Aortic smooth muscle cell (primary cell): ENCODE data around the gene ISG15. TPM values are rescaled to one million over a fixed set of nuclear protein-coding genes. Genes with fewer than 3 reads are reported as not detected.

Experiments used
- total RNA-seq: library from RNA; depleted of rRNA; stranded (reverse); fragments of >200 nt; gene quantifications from 2 replicates; pipeline ENCODE4 v1.2.3, GENCODE V29; 2014

Gene ISG15
- total RNA-seq: 91.6 and 99.7 TPM in 2 replicates

GRCh38 chr1:1013105-1013921 is at the start of gene ISG15:
ISG15 (plus strand) TSS chr1:1013497; CDS start chr1:1013574, 77 bp downstream.

GRCh38 chr1:966135-966703 is 47.1 kb upstream of the ISG15 start, which contains the start of gene PLEKHN1:
PLEKHN1 (plus strand) TSS chr1:966482; CDS start chr1:966532, 50 bp downstream.

GRCh38 chr1:981955-982558 is 31.2 kb upstream of the ISG15 start, which contains the start of gene PERM1:
PERM1 (minus strand) TSS chr1:982093; CDS start chr1:981029, 1,064 bp downstream.

GRCh38 chr1:999725-1000356 is 13.5 kb upstream of the ISG15 start, which contains the start of gene HES4:
HES4 (minus strand) TSS chr1:1000097; CDS start chr1:999973, 124 bp downstream.

GRCh38 chr1:1020000-1020404 is 6.7 kb downstream of the ISG15 start, which contains the start of gene AGRN:
AGRN (plus strand) TSS chr1:1020120; CDS start chr1:1020173, 53 bp downstream.

Other genes with a start within 250 kb of the ISG15 start
- gene SAMD11, start 89.6 kb upstream of the ISG15 start, total RNA-seq: 0.62 and 1.1 TPM in 2 replicates
- gene NOC2L, start 54.2 kb upstream of the ISG15 start, total RNA-seq: 61.2 and 91.7 TPM in 2 replicates
- 4.2 and 4.9 TPM in 2 replicates for gene KLHL17, start 52.9 kb upstream of the ISG15 start, total RNA-seq
- gene PLEKHN1, start 47.0 kb upstream of the ISG15 start, total RNA-seq: 0.25 and 0.26 TPM in 2 replicates
- 0.06 TPM in 1 of 2 replicates, not detected in the other for gene PERM1, start 31.4 kb upstream of the ISG15 start, total RNA-seq
- gene HES4, start 13.4 kb upstream of the ISG15 start, total RNA-seq: 0.62 and 3.7 TPM in 2 replicates
- gene AGRN, start 6.6 kb downstream of the ISG15 start, total RNA-seq: 15.0 and 24.4 TPM in 2 replicates
- not detected in 2 replicates for gene RNF223, start 60.8 kb downstream of the ISG15 start, total RNA-seq
- gene C1orf159, start 102.6 kb downstream of the ISG15 start, total RNA-seq: 4.5 and 5.6 TPM in 2 replicates
- gene TTLL10, start 160.4 kb downstream of the ISG15 start, total RNA-seq: not detected in 2 replicates
- gene TNFRSF18, start 193.1 kb downstream of the ISG15 start, total RNA-seq: not detected in 2 replicates
- gene TNFRSF4, start 200.7 kb downstream of the ISG15 start, total RNA-seq: 0.12 and 0.13 TPM in 2 replicates
- gene SDF4, start 218.5 kb downstream of the ISG15 start, total RNA-seq: 116 and 143 TPM in 2 replicates
- 16.3 and 21.9 TPM in 2 replicates for gene B3GALT6, start 218.7 kb downstream of the ISG15 start, total RNA-seq
- 0.40 and 0.75 TPM in 2 replicates for gene C1QTNF12, start 233.2 kb downstream of the ISG15 start, total RNA-seq